CD4-positive, alpha-beta T cell treated with Interleukin-17A for 1 hour (primary cell): ENCODE data around the gene STXBP2.

Experiments
- DNase-seq: peaks from one replicate; pipeline ENCODE4 v3.0.0-alpha.2; 2020

STXBP2 gene

DNA sequence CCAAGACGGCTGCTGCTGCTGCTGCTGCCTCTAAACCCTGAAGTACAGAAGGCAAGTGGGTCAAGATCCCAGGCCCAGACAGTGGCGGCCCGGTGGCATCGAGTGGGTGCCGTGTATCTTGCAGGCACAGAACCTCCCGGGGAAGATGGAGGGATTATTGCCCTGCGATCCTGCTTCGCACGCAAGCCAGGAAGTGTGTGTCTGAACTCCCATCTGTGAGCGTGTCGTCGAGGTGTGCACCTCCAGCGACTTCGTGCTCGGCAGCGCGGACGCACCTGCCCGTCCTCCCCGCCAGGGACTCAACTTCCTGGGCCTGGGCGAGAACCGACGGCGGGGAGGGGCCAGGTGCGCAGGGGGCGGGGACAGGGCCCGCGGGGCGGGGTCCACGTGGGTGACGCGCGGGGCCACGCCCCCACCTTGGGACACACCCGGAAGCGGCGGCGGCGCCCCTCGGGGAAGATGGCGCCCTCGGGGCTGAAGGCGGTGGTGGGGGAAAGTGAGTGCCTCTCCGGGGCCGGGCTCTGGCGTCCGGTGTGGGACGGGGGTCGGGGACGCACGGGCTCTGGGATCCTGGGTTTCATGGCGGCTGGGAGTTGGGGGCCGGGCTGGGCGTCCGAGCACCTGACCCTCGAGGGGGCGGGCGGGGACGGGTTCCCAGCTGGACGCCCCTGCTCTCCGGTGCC is at the start of gene STXBP2:
Gene STXBP2 (plus strand): TSS at position 420 of the 683 bp plus-strand sequence. CDS start 40 bp downstream, at position 460.
- DNase-seq: peak; percentile 95

DNA sequence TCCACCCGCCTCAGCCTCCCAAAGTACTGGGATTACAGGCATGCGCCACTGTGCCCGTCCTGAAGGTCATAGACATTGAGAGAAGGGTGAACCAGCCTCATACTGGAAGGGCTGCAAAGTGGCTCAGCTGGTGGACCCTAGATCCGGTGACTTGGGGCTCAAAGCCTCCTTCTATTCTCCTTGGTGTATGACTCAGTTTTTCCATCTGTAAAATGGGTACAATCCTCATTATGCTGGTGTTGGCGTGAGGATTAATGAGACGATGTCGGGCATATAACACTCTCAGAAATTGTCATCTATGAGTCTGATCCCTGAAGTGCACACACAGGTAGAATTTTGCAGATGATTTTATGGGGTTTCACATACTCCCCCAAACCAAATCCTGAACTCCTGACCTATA is 47.1 kb upstream of the STXBP2 start:
- no peak for DNase-seq

DNA sequence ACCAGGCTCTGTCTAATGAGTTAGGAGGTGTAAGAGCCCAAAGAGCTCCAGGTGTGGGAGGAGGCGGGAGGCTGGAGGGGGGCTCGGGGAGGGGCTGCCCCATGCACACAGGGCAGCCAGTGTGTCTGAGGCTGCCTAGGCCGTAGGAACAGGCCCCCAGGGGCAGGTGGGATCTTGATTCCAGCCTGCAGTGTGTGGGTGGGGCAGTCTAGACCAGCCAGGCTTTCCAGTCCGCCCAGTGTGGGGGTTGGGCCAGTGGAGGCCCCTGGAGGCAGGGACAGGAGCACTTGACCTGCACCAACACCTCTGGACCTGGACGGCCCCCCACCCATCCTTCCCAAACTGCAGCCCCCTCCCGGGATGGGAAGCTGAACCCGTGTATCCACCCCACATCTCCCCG is 46.7 kb upstream of the STXBP2 start:
- no peak for DNase-seq

DNA sequence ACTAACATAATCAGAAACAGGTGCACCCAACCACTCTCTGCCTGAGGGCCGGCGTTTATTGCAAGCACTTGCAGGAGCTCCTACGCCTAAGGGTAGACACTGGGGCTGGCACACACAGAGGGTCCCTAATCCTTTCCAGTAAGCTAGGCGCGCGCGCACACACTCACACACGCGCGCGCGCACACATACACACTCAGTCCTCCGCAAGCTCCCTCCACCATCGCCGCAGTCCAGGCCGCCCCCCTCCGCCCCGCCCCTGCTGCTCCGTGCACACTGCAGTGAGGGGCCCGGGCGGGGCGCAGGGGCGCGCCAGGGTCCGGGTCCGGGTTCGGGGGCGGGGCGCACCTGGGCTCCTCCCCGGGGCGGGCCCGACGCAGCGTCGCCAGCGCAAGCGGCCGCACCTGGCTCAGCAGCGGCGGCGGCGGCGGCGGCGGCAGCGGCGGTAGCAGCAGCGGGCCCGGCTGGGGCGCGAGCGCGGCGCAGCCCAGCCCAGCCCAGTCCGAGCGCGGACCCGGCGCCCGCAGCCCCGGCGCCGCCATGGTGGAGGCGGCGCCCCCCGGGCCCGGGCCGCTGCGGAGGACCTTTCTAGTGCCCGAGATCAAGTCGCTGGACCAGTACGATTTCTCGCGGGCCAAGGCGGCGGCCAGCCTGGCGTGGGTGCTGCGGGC is 41.3 kb upstream of the STXBP2 start, which contains the start of gene CAMSAP3:
Gene CAMSAP3 (plus strand): TSS at position 398 of the 668 bp plus-strand sequence. CDS start 140 bp downstream, at position 538.
- peak; percentile 40 for DNase-seq

DNA sequence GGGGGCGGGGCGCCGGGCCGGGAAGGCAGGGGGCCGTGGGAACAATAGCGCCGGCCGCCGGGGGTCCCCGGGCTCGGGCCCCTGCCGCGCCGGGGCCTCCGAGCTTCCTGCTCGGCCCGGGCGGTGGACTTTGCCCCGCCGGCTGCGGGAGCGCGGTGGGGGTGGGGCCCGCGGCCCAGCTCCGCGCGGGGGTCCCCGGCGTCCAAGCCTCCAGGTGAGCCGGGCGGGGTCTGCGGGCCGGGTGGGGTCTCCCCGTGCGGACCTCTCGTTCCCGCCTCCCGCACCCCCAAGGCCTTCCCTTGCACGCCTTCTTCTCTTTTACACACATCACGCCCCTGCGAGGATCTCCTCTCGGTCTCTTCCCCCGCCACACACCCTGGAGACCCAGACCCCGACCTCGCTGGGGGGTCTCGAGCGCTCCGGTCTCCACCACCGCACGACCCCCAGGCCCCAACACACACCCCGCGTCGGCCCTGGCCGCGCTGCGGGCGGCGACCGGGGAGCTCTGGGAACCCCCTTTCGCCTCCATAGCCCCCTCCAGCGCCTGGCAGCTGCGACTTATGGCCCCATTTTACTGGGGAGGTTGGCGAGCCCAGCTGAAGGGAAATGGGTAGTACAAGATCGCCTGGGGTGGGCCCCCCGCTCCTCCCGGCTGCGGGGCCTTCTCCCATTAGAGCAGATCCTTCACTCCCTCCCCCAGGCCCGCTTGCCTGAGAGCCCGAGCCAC is 40.5 kb upstream of the STXBP2 start:
- no peak for DNase-seq

DNA sequence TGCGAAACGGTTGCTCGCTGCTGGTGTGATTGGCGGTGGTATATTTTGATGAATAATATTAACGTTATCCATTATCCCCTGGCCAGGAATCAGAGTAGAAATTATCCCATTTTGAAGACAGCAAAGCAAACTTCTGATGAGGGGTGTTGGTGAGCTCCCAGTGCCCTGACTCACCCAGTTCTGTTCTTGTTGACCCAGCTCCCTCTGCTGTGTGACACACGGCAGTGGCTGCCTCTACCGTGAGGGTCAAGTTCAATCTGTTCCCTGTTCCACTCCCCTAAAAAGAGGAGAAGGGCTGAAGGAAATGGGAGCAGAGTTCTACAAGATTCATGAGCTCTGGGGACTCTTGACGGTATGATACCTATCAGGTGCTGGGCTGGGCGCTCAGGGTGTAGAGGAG is 39.2 kb upstream of the STXBP2 start:
- DNase-seq: no peak

DNA sequence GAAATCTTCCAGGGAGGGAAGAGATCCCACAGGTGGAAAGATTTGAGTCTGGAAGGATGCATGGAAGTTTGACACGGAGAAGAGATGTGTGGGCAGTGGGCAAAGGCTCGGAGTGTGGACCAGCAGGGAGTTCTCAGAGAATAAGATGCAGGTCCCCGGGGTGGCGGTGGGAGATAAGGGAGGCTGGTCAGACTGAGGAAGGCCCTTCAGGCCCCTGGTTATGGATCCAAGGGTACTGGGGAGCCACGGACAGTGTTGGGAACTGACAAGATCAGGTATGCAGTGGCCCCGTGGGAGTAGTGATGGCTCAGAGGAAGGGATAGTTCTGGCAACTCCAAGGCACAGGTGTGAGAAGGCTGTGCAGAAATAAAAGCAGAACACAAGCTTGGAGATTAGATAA is 38.7 kb upstream of the STXBP2 start:
- no peak for DNase-seq

DNA sequence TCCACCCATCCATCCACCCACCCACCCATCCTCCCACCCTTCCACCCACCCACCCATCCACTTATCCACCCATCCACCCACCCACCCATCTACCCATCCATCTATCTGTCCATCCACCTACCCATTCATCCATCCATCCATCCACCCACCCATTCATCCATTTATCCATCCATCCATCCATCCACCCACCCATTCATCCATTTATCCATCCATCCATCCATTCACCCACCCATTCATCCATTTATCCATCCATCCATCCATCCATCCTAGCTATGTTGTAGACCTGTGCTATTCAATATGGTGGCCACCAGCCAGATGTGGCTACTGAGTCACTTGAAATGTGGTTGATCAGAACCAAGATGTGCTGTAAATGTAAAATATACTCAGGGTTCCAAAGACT is 36.2 kb upstream of the STXBP2 start:
- no peak for DNase-seq

DNA sequence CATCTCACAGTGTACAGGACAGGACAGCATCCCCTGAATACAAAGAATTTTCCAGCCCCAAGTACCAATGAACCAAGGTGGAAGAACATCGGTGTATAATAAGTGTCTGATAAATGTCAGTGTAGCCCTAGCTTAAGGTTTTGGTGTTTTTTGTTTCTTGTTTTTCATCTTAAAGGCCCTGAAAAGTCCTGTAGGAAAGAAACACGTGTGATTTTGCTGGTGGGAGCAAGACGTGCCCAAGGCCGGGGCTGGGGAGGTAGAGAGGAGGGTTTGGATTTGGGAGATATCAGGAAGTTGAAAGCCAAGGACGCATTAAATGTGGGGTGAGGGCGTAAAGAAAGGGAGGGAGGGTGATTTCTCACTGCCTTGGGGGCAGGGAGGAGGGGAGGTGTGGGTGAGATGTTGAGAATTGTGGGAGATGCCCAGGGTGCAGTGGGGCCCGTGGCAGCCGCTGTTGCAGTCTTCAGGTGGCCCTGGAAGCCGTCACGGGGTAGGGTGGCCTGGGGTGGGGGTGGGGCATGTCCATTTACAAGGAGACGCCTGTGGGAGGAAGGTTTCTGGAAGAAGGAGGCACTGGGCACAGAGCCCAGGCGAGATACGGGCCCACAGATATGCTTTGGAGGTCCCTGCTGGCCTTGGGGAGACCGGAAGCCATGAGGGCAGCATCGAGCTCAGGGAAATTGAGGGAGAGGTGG is 34.5 kb upstream of the STXBP2 start:
- DNase-seq: no peak

DNA sequence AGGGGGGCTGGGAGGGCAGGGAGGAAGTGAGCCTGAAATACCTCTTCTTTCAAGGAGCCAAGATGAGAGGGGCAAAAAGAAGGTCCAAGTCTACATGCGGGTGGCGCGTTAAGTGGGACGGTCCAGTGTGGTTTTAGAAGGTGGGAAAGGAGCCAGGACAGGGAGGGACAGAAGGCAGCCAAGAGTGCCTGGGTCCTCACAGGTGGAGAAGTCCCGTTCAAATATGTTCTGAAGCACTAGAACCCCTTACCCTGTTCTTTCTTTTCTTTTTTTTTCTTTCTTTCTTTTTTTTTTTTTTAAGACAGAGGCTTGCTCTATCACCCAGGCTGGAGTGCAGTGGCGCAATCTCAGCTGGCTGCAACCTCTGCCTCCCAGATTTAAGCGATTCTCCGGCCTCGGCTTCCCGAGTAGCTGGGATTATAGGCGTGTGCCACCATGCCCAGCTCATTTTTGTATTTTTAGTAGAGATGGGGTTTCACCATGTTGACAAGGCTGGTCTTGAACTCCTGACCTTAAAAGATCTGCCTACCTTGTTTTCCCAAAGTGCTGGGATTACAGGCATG is 33.9 kb upstream of the STXBP2 start:
- DNase-seq: no peak

DNA sequence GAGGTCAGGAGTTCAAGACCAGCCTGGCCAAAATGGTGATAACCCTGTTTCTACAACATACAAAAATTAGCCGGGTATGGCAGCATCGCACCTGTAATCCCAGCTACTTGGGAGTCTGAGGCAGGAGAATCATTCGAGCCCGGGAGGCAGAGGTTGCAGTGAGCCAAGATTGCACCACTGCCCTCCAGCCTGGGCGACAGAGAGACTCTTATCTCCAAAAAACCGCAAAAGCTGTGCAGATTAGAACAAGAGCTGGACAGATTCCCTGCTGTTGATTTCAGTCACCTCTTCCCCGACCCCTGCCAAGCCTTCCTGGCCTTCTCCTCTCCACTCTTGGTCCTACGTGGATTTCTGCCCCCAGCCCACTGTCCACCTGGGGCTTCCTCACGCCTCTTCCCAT is 33.0 kb upstream of the STXBP2 start:
- DNase-seq: no peak

DNA sequence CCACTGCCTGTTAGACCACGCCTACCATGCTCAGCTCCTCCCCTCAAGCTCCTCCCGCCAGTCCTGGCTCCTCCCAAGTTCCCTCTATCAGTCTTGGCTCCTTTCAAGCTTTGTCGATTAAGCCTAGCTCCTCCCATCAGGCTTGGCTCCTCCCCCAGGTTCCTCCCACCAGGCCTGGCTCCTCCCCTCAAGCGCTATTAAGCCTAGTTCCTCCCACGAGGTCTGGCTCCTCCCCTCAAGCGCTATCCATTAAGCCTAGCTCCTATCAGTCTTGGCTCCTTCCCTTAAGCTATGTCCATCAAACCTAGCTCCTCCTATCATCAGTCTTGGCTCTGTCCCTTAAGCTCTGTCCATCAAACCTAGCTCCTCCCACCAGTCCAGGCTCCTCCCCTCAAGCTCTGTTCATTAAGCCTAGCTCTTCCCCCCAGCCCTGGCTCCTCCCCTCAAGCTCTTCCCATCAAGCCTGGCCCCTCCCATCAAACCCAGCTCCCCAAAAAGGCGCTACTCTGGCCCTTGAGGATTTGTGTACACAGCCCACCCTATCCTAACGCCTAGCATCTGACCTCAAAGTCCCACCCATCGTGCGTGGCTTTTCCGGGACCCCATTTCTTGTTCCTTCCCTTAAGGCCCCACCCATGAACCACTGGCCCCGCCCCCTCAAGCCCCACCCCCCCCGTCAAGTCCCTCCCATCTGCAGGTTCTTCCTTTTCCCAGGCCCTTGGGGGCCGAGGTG is 31.3 kb upstream of the STXBP2 start:
- peak; percentile 29 for DNase-seq

DNA sequence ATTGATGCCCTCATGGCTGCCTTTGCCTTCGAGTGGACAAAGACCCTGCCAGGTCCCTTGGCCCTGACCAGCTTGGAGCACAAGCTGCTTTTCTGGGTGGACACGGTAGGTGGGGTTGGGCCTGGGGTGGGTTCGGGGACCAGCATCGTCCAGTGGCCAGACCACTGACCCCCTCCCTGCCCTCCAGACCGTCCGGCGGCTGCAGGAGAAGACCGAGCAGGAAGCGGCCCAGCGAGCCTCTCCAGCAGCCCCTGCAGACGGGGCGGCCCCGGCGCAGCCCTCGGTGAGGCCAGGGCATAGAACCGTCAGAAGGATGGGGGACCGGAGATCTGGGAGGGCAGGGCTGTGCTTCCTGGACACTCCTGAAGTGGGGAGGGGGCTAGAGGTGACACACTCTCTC is 30.6 kb upstream of the STXBP2 start:
- DNase-seq: no peak

DNA sequence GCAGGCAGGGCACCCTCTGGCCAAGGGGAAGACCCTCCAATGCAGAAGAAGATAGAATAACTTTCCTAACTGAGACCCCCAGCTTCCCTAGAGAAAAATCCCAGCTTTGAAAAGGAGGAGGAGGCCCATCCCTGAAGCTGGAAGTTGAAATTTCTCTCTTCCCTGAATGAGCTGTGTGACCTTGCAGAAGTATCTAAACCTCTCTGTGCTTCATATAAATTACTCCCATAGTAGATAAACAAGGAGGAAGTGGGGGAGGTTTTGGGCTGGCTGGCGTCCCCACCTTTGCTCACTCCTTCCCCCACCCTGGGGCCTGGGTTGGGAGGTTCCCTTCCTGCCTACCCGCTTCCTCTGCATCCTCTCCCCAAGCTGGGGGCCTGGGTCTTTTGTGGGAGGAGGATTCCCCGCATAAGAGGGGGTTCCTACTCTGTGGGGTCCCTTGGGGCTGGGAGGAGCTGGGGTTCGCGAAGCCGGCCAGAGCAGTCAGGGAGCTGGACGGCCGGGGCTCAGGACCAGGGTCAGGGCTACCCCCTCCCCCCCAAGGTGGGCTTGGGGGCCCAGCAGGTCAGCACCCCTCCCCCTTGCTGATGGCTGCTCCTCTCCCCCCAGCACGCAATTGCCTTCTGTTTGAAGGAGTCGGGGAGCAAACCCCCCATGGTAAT is 29.6 kb upstream of the STXBP2 start:
- no peak for DNase-seq

DNA sequence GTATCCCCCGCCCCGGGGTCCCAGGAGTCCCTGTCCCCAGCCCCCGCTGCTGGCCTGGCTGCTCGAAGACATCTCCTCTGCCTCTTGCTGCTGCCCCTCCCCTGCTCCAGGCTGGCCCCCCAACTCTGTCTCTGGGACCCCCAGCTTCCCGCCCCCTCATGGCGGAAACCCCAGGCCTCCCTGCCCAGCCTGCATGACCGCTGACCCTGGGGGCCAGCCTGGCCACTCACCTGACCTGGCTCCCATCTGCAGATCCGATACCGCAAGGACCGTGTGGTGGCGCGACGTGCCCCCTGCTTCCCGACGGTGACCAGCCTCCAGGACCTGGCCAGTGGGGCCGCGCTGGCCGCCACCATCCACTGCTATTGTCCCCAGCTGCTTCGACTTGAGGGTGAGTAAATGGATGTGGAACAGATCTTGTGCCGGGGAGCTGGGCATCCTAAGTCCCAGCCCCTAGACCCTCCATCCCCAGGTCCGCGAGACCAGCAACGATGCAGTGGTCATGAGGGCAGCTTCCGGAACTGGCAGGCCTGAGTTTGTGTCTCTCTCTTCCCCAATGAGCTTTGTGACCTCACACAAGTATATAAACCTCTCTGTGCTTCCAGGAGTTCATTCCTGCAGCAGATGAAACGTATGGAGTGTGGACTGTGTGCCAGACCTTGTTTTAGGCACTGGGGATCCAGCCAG is 28.9 kb upstream of the STXBP2 start:
- DNase-seq: no peak

DNA sequence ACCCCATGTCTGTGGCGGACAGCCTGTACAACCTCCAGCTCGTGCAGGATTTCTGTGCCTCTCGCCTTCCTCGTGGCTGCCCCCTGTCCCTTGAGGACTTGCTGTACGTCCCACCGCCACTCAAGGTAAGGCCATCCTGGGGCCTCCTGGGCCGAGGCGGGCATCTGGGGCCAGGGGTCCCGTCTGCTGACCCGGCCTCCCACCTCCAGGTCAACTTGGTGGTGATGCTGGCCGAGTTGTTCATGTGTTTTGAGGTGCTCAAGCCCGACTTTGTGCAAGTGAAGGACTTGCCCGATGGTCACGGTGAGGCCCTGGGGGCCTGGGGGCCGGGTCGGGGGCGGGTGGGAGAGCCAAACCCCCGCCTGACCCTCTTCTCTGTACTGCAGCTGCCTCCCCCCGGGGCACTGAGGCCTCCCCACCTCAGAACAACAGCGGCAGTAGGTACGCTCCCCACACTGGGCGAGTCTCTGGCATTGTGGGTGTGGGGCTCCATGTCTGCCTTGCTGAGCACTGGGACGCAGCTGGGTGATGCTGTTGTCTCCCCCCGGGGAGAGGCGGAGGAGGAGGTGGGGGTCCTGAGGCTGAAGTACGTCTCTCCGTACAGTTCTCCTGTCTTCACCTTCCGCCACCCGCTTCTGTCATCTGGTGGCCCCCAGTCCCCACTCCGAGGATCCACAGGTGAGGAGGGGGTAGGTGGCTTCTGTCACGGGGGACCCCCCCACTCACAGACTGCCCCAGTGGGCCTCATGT is 26.2 kb upstream of the STXBP2 start:
- DNase-seq: no peak

DNA sequence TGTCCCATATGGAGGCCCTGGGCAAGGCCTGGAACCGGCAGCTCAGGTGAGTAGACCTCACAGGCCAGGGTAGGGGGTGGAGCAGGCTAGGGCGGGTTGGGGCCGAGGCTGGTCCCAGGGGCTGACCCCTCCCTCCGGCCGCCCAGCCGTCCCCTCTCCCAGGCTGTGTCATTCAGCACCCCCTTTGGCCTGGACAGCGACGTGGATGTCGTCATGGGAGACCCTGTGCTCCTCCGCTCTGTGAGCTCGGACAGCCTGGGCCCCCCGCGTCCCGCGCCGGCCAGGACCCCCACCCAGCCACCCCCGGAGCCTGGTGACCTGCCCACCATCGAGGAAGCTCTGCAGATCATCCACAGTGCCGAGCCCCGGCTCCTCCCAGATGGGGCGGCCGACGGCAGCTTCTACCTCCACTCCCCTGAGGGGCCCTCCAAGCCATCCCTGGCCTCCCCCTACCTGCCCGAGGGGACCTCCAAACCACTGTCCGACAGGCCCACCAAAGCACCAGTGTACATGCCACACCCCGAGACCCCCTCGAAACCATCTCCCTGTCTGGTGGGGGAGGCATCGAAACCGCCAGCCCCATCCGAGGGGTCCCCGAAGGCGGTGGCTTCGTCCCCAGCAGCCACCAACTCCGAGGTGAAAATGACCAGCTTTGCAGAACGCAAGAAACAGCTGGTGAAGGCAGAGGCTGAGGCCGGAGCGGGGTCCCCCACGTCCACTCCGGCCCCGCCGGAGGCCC is 25.2 kb upstream of the STXBP2 start:
- DNase-seq: no peak

DNA sequence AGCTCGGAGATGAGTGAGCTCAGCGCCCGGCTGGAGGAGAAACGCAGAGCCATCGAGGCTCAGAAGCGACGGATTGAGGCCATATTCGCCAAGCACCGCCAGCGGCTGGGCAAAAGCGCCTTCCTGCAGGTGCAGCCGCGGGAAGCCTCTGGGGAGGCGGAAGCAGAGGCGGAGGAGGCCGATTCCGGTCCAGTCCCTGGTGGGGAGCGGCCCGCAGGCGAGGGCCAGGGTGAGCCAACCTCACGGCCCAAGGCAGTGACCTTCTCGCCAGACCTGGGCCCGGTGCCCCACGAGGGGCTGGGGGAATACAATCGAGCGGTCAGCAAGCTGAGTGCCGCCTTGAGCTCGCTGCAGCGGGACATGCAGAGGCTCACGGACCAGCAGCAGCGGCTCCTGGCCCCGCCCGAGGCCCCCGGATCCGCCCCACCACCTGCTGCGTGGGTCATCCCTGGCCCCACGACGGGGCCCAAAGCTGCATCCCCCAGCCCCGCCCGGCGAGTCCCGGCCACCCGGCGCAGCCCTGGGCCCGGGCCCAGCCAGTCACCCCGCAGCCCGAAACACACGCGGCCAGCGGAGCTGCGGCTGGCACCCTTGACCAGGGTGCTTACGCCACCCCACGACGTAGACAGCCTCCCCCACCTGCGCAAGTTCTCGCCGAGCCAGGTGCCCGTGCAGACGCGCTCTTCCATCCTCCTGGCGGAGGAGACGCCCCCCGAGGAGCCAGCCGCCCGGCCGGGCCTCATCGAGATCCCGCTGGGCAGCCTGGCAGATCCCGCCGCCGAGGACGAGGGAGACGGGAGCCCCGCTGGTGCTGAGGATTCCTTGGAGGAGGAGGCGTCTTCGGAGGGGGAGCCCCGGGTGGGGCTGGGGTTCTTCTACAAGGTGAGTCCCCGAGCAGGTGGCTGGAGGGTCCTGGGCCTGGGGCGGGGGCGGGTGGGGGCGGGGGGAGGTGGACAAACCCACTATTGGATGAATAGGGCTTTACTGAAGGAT is 24.3 kb upstream of the STXBP2 start:
- no peak for DNase-seq
